HG02610 (cell line): ENCODE results near the gene SMYD4.

Experiments used
- ATAC-seq: cut with Tn5 transposase; IDR thresholded peaks from one replicate; pipeline ENCODE4 v1.9.1; 2021; ENCODE audit warnings: mild to moderate bottlenecking, moderate library complexity; ENCODE audit not compliant: unreplicated experiment

Gene SMYD4

DNA sequence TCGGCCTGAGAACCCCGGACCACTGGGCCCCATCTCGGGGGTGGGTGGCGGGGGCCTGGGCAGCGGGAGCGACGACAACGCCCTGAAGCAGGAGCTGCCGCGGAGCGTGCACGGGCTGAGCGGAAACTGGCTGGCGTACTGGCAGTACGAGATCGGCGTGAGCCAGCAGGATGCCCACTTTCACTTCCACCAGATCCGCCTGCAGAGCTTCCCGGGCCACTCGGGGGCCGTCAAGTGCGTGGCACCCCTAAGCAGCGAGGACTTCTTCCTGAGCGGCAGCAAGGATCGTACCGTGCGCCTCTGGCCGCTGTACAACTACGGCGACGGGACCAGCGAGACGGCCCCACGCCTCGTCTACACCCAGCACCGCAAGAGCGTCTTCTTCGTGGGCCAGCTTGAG, 95.9 kb downstream of the SMYD4 start:
- ATAC-seq, result no peak

GRCh38 chr17:1732833-1733321, 96.8 kb downstream of the SMYD4 start:
- no peak for ATAC-seq

- ATAC-seq, result no peak
Observed at GRCh38 chr17:1732241-1732832, 97.4 kb downstream of the SMYD4 start.

GRCh38 chr17:1731194-1731506, 98.6 kb downstream of the SMYD4 start:
- no peak for ATAC-seq

GRCh38 chr17:1730326-1731193, 99.1 kb downstream of the SMYD4 start:
- ATAC-seq, result no peak

GRCh38 chr17:1729966-1730325, 99.8 kb downstream of the SMYD4 start:
- no peak for ATAC-seq
